Measurements from ENCODE around the gene CNTNAP5. TPM values are rescaled to one million over a fixed set of nuclear protein-coding genes. Genes with fewer than 3 reads are reported as not detected.

Gene CNTNAP5
- total and polyA plus RNA-seq, 9 of the 15 experiments (the other 6 are each of a cell fraction or from before 2014, with no cell fraction given), result not detected

DNA sequence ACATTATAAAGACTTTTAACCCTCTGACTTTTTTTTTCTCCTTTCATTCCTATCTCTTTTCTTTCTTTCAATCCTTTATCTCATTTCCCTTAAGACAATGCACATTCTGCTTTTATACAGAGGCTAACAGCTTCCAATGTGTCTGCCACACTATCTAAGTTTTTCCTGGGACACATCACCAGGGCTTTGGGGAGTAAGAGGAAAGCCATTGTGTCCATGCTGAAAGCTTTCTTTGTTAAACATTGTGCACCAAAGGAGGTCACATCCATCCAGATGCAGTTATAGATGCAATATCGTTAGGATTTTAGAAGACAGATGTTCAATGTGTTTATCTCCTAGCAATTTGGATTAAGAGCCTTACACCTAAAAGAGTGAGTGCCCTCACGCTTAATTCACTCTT, 534.1 kb downstream of the CNTNAP5 start:
- FAIRE-seq (no peak), DNase-seq (ENCODE audit: extremely low read depth in 1 of 4, low spot score in 3 of 4) (no peak), ATAC-seq (no peak)
- Histone ChIP-seq H3K9ac (ENCODE audit: insufficient read depth in 1 of 2, low read depth in 2 of 2, low read length in 2 of 2) (no peak overlapping the region), H3K4me2 (ENCODE audit: insufficient read depth, low read length) (no peak overlapping the region), H3K4me1 (replicated peaks in 1 of 2; ENCODE audit: control insufficient read depth in 2 of 2, insufficient read depth in 2 of 2, low read length in 2 of 2) (no peaks in the 10 kb centered on the region), H2AFZ (ENCODE audit: low read depth, low read length) (no peak overlapping the region), H4K20me1 (replicated peaks; ENCODE audit: control insufficient read depth, insufficient read depth, low read length) (no peaks in the 10 kb centered on the region), H3K79me2 (ENCODE audit: control insufficient read depth, insufficient read depth, low read length) (no peaks in the 10 kb centered on the region), H3K9me3 (replicated peaks; ENCODE audit: control insufficient read depth, insufficient read depth, low read depth, low read length) (no peaks in the 10 kb centered on the region), H3K9me1 (ENCODE audit: control insufficient read depth, insufficient read depth, low read length) (no peaks in the 10 kb centered on the region), H3K27ac (ENCODE audit: extremely low read depth, low read depth, low read length) (no peak overlapping the region), H3K4me3 (no peak overlapping the region), H3K27me3 (ENCODE audit: control insufficient read depth in 2 of 2, insufficient read depth in 2 of 2, low read length in 2 of 2) (no peaks in the 10 kb centered on the region), H3K36me3 (ENCODE audit: control insufficient read depth, insufficient read depth, low read length) (no peaks in the 10 kb centered on the region)
- intact Hi-C loops (cut with micrococcal nuclease), result no loop called here
- in situ Hi-C loops (cut with MboI), result no loop called here
- TF ChIP-seq MEIS2 (IDR thresholded peaks at IDR 0.05; ENCODE audit: partially characterized antibody) (no peak), ZNF134 (CRISPR knock-in tag; conservative IDR thresholded peaks at IDR 0.05) (no peak), OTX1 (CRISPR knock-in tag; IDR thresholded peaks at IDR 0.05) (no peak), ILF3 (IDR thresholded peaks at IDR 0.05; ENCODE audit: borderline replicate concordance) (no peak), SPI1 (IDR thresholded peaks at IDR 0.05; ENCODE audit: borderline replicate concordance, low read depth, low read length) (no peak), STAT5A (IDR thresholded peaks at IDR 0.05; ENCODE audit: borderline replicate concordance, low read length) (no peak), ZNF764 (CRISPR knock-in tag; IDR thresholded peaks at IDR 0.05; ENCODE audit: low read depth) (no peak), SREBF1 (IDR thresholded peaks at IDR 0.05; ENCODE audit: borderline replicate concordance, low read depth, low read length) (no peak), HNRNPL (IDR thresholded peaks at IDR 0.05; ENCODE audit: low read depth, low read length) (no peak), RB1 (IDR thresholded peaks at IDR 0.05; ENCODE audit: low read depth) (no peak), POLR2G (IDR thresholded peaks at IDR 0.05; ENCODE audit: low read depth, low read length) (no peak), HLTF (IDR thresholded peaks at IDR 0.05) (no peak), ZNF780A (CRISPR knock-in tag; IDR thresholded peaks at IDR 0.05) (no peak), MED1 (CRISPR knock-in tag; IDR thresholded peaks at IDR 0.05; ENCODE audit: borderline replicate concordance) (no peak)
- TF ChIP-seq, protein P1, sequence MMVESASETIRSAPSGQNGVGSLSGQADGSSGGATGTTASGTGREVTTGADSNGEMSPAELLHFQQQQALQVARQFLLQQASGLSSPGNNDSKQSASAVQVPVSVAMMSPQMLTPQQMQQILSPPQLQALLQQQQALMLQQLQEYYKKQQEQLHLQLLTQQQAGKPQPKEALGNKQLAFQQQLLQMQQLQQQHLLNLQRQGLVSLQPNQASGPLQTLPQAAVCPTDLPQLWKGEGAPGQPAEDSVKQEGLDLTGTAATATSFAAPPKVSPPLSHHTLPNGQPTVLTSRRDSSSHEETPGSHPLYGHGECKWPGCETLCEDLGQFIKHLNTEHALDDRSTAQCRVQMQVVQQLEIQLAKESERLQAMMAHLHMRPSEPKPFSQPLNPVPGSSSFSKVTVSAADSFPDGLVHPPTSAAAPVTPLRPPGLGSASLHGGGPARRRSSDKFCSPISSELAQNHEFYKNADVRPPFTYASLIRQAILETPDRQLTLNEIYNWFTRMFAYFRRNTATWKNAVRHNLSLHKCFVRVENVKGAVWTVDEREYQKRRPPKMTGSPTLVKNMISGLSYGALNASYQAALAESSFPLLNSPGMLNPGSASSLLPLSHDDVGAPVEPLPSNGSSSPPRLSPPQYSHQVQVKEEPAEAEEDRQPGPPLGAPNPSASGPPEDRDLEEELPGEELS (CRISPR knock-in tag; IDR thresholded peaks at IDR 0.05; ENCODE audit: borderline replicate concordance), result no peak
- TF ChIP-seq, protein P2, sequence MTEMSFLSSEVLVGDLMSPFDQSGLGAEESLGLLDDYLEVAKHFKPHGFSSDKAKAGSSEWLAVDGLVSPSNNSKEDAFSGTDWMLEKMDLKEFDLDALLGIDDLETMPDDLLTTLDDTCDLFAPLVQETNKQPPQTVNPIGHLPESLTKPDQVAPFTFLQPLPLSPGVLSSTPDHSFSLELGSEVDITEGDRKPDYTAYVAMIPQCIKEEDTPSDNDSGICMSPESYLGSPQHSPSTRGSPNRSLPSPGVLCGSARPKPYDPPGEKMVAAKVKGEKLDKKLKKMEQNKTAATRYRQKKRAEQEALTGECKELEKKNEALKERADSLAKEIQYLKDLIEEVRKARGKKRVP (CRISPR knock-in tag; IDR thresholded peaks at IDR 0.05), result no peak
- TF ChIP-seq, protein P3, sequence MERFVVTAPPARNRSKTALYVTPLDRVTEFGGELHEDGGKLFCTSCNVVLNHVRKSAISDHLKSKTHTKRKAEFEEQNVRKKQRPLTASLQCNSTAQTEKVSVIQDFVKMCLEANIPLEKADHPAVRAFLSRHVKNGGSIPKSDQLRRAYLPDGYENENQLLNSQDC (CRISPR knock-in tag; IDR thresholded peaks at IDR 0.05), result no peak
- TF ChIP-seq, protein P4, sequence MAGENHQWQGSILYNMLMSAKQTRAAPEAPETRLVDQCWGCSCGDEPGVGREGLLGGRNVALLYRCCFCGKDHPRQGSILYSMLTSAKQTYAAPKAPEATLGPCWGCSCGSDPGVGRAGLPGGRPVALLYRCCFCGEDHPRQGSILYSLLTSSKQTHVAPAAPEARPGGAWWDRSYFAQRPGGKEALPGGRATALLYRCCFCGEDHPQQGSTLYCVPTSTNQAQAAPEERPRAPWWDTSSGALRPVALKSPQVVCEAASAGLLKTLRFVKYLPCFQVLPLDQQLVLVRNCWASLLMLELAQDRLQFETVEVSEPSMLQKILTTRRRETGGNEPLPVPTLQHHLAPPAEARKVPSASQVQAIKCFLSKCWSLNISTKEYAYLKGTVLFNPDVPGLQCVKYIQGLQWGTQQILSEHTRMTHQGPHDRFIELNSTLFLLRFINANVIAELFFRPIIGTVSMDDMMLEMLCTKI (IDR thresholded peaks at IDR 0.05; ENCODE audit: partially characterized antibody), result no peak
- TF ChIP-seq, protein P5, sequence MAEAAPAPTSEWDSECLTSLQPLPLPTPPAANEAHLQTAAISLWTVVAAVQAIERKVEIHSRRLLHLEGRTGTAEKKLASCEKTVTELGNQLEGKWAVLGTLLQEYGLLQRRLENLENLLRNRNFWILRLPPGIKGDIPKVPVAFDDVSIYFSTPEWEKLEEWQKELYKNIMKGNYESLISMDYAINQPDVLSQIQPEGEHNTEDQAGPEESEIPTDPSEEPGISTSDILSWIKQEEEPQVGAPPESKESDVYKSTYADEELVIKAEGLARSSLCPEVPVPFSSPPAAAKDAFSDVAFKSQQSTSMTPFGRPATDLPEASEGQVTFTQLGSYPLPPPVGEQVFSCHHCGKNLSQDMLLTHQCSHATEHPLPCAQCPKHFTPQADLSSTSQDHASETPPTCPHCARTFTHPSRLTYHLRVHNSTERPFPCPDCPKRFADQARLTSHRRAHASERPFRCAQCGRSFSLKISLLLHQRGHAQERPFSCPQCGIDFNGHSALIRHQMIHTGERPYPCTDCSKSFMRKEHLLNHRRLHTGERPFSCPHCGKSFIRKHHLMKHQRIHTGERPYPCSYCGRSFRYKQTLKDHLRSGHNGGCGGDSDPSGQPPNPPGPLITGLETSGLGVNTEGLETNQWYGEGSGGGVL (CRISPR knock-in tag; IDR thresholded peaks at IDR 0.05), result no peak
- CTCF ChIA-PET (ENCODE audit: low intra/inter-chr PET ratio), result no interaction called here
- WGBS (ENCODE audit: insufficient coverage, low coverage, missing lambda C conversion rate), result 5% methylated on average over 2 of the region's 2 CpGs
- BruUV-seq (replicated peaks), result no TSS peak
- POLR2A ChIA-PET, result interaction anchor here (0.5 kb wide), 1 partner anchor 23 kb away, joined by 3 read pairs; no protein-coding TSS in a partner anchor

All from K562 (cell line).